HEK293 (cell line): ENCODE measurements around the gene GHRHR.

Source experiments
- CTCF ChIA-PET: fragments of 350-600 bp; formaldehyde crosslinking; extraction: SDS; loops from one replicate; lab custom pipeline; 2021; ENCODE audit warnings: antibody characterized with exemption; lab: Yijun Ruan, JAX
- POLR2A ChIA-PET: fragments of 300-600 bp; formaldehyde crosslinking; extraction: SDS; loops from one replicate; lab custom pipeline; 2020; ENCODE audit warnings: antibody characterized with exemption, inconsistent platforms; lab: Yijun Ruan, JAX
- H3K27ac ChIP-seq: fragments of 200-500 bp; sonication (Bioruptor generic); 2 replicates; pipeline ENCODE4 v1.5.1; 2014; ENCODE audit warnings: low read depth, low read length, control low read depth, inconsistent platforms; ENCODE audit errors: extremely low read depth
- H3K36me3 ChIP-seq, 2 experiments: fragments of 200-500 bp in 1 of 2; sonication (Bioruptor generic) in 1 of 2; 1 replicate in 1 of 2; 2 replicates in 1 of 2; pipeline ENCODE4 v1.5.1; 2014 to 2017; ENCODE audit warnings: inconsistent platforms in 2 of 2, low read length in 2 of 2; ENCODE audit not compliant: control insufficient read depth in 2 of 2, insufficient read depth in 1 of 2
- H3K4me1 ChIP-seq: fragments of 200-500 bp; sonication (Bioruptor generic); 2 replicates; pipeline ENCODE4 v1.5.1; 2014; ENCODE audit warnings: mild to moderate bottlenecking, low read length, inconsistent platforms; ENCODE audit not compliant: control insufficient read depth, insufficient read depth
- H3K4me3 ChIP-seq: 2 replicates; pipeline ENCODE4 v1.5.1; 2011; ENCODE audit warnings: low read depth, mild to moderate bottlenecking, control low read depth, low read length, moderate library complexity
- H3K9me3 ChIP-seq: fragments of 200-500 bp; sonication (Bioruptor generic); 2 replicates; pipeline ENCODE4 v1.5.1; 2014; ENCODE audit warnings: low read depth, low read length, inconsistent platforms; ENCODE audit not compliant: control insufficient read depth, insufficient read depth
- BCL6B ChIP-seq: fragments of 450-650 bp; formaldehyde crosslinking; IDR thresholded peaks from 2 replicates; pipeline ENCODE4 v1.5.1; 2017; ENCODE audit warnings: missing biosample characterization, missing genetic modification characterization
- GLI4 ChIP-seq: fragments of 450-650 bp; formaldehyde crosslinking; IDR thresholded peaks from 2 replicates; pipeline ENCODE4 v1.5.1; 2016; ENCODE audit warnings: missing biosample characterization, missing genetic modification characterization
- GLIS2 ChIP-seq: fragments of 450-650 bp; formaldehyde crosslinking; IDR thresholded peaks from 2 replicates; pipeline ENCODE4 v1.5.1; 2016; ENCODE audit warnings: missing biosample characterization, missing genetic modification characterization
- KLF9 ChIP-seq: fragments of 450-650 bp; formaldehyde crosslinking; IDR thresholded peaks from 2 replicates; pipeline ENCODE4 v1.5.1; 2016; ENCODE audit warnings: missing biosample characterization, missing genetic modification characterization, low read depth
- MZF1 ChIP-seq: fragments of 450-650 bp; formaldehyde crosslinking; IDR thresholded peaks from 2 replicates; pipeline ENCODE4 v1.5.1; 2017; ENCODE audit warnings: missing biosample characterization, missing genetic modification characterization, borderline replicate concordance
- PRDM10 ChIP-seq: fragments of 450-650 bp; formaldehyde crosslinking; IDR thresholded peaks from 2 replicates; pipeline ENCODE4 v1.5.1; 2016; ENCODE audit warnings: missing biosample characterization, missing genetic modification characterization
- SCRT1 ChIP-seq: fragments of 450-650 bp; formaldehyde crosslinking; IDR thresholded peaks from 2 replicates; pipeline ENCODE4 v1.5.1; 2016; ENCODE audit warnings: missing biosample characterization, missing genetic modification characterization, borderline replicate concordance
- ZNF138 ChIP-seq: fragments of 450-650 bp; formaldehyde crosslinking; IDR thresholded peaks from 2 replicates; pipeline ENCODE4 v1.5.1; 2016; ENCODE audit warnings: missing biosample characterization, missing genetic modification characterization, borderline replicate concordance
- ZNF169 ChIP-seq: fragments of 450-650 bp; formaldehyde crosslinking; IDR thresholded peaks from 2 replicates; pipeline ENCODE4 v1.5.1; 2016; ENCODE audit warnings: missing biosample characterization, missing genetic modification characterization
- ZNF211 ChIP-seq: fragments of 450-650 bp; formaldehyde crosslinking; IDR thresholded peaks from 2 replicates; pipeline ENCODE4 v1.5.1; 2016; ENCODE audit warnings: low read depth, missing biosample characterization, missing genetic modification characterization
- ZNF223 ChIP-seq: fragments of 450-650 bp; formaldehyde crosslinking; IDR thresholded peaks from 2 replicates; pipeline ENCODE4 v1.5.1; 2016; ENCODE audit warnings: missing biosample characterization, missing genetic modification characterization
- ZNF324 ChIP-seq: fragments of 450-650 bp; formaldehyde crosslinking; IDR thresholded peaks from 2 replicates; pipeline ENCODE4 v1.5.1; 2016; ENCODE audit warnings: missing biosample characterization, missing genetic modification characterization
- ZNF341 ChIP-seq: fragments of 450-650 bp; formaldehyde crosslinking; IDR thresholded peaks from 2 replicates; pipeline ENCODE4; 2016; ENCODE audit warnings: low read depth, missing biosample characterization, missing genetic modification characterization
- ZNF37A ChIP-seq: fragments of 450-650 bp; IDR thresholded peaks from 2 replicates; pipeline ENCODE4 v1.5.1; 2018; ENCODE audit warnings: missing biosample characterization, missing genetic modification characterization
- ZNF488 ChIP-seq: fragments of 450-650 bp; formaldehyde crosslinking; IDR thresholded peaks from 2 replicates; pipeline ENCODE4 v1.5.1; 2016; ENCODE audit warnings: missing biosample characterization, missing genetic modification characterization
- ZNF558 ChIP-seq: fragments of 450-650 bp; formaldehyde crosslinking; IDR thresholded peaks from 2 replicates; pipeline ENCODE4 v1.5.1; 2016; ENCODE audit warnings: missing biosample characterization, missing genetic modification characterization
- ZNF560 ChIP-seq: fragments of 450-650 bp; formaldehyde crosslinking; IDR thresholded peaks from 2 replicates; pipeline ENCODE4 v1.5.1; 2017; ENCODE audit warnings: missing biosample characterization, missing genetic modification characterization, borderline replicate concordance
- ZNF776 ChIP-seq: fragments of 450-650 bp; formaldehyde crosslinking; IDR thresholded peaks from 2 replicates; pipeline ENCODE4 v1.5.0; 2017; ENCODE audit warnings: missing biosample characterization, missing genetic modification characterization, borderline replicate concordance
- ZSCAN23 ChIP-seq: fragments of 450-650 bp; formaldehyde crosslinking; IDR thresholded peaks from 2 replicates; pipeline ENCODE4 v1.5.1; 2016; ENCODE audit warnings: missing biosample characterization, missing genetic modification characterization
- TF ChIP-seq, protein P1 (sequence below): fragments of 450-650 bp; formaldehyde crosslinking; IDR thresholded peaks from 2 replicates; pipeline ENCODE4 v1.5.1; 2016; ENCODE audit warnings: missing biosample characterization, missing genetic modification characterization

GHRHR gene

GRCh38 chr7:31017721-31018120 lies 54.0 kb downstream of the GHRHR start:
- ChIA-PET POLR2A (no interaction called here), CTCF (no interaction called here)
- TF ChIP-seq ZNF37A (tag by site-specific recombination) (no peak), ZNF488 (no peak), PRDM10 (tag by site-specific recombination) (no peak), ZNF211 (tag by site-specific recombination) (no peak), GLI4 (tag by site-specific recombination) (no peak), MZF1 (no peak)
- Histone ChIP-seq H3K36me3 (no peaks in the 10 kb centered on the region), H3K4me3 (no peak overlapping the region), H3K27ac (no peak overlapping the region), H3K4me1 (no peaks in the 10 kb centered on the region), H3K9me3 (no peaks in the 10 kb centered on the region)

- ChIA-PET POLR2A (no interaction called here), CTCF (interaction anchor here (1.0 kb wide), 1 partner anchor 81 kb away, joined by 3 read pairs; no protein-coding TSS in a partner anchor)
- Histone ChIP-seq H3K27ac (no peak overlapping the region), H3K4me1 (no peaks in the 10 kb centered on the region), H3K4me3 (no peak overlapping the region), H3K9me3 (no peaks in the 10 kb centered on the region), H3K36me3 (no peaks in the 10 kb centered on the region)
- no peak for TF ChIP-seq ZNF169 (tag by site-specific recombination)
- TF ChIP-seq ZNF138: no peak
- TF ChIP-seq, protein P1, sequence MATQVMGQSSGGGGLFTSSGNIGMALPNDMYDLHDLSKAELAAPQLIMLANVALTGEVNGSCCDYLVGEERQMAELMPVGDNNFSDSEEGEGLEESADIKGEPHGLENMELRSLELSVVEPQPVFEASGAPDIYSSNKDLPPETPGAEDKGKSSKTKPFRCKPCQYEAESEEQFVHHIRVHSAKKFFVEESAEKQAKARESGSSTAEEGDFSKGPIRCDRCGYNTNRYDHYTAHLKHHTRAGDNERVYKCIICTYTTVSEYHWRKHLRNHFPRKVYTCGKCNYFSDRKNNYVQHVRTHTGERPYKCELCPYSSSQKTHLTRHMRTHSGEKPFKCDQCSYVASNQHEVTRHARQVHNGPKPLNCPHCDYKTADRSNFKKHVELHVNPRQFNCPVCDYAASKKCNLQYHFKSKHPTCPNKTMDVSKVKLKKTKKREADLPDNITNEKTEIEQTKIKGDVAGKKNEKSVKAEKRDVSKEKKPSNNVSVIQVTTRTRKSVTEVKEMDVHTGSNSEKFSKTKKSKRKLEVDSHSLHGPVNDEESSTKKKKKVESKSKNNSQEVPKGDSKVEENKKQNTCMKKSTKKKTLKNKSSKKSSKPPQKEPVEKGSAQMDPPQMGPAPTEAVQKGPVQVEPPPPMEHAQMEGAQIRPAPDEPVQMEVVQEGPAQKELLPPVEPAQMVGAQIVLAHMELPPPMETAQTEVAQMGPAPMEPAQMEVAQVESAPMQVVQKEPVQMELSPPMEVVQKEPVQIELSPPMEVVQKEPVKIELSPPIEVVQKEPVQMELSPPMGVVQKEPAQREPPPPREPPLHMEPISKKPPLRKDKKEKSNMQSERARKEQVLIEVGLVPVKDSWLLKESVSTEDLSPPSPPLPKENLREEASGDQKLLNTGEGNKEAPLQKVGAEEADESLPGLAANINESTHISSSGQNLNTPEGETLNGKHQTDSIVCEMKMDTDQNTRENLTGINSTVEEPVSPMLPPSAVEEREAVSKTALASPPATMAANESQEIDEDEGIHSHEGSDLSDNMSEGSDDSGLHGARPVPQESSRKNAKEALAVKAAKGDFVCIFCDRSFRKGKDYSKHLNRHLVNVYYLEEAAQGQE (tag by site-specific recombination): no peak
- TF ChIP-seq ZNF558 (tag by site-specific recombination): no peak
- TF ChIP-seq ZNF324 (tag by site-specific recombination): no peak
- no peak for TF ChIP-seq ZNF223 (tag by site-specific recombination)
- no peak for TF ChIP-seq GLIS2 (tag by site-specific recombination)
- no peak for TF ChIP-seq ZSCAN23
- TF ChIP-seq ZNF776: no peak
- no peak for TF ChIP-seq SCRT1 (tag by site-specific recombination)
- TF ChIP-seq ZNF341 (tag by site-specific recombination): no peak
- no peak for TF ChIP-seq KLF9 (tag by site-specific recombination)
- no peak for TF ChIP-seq ZNF560 (tag by site-specific recombination)
- TF ChIP-seq BCL6B (tag by site-specific recombination): no peak
Observed at GRCh38 chr7:31019509-31019908, 55.8 kb downstream of the GHRHR start.
